Activated CD4-positive, alpha-beta T cell treated with anti-CD3 and anti-CD28 coated beads, Interleukin-2, amount 50 U/mL, for 48 hours (primary cell): ENCODE results near the gene FOXO3.
"Not testable (repeated sequence)": the region's sequence is repeated elsewhere in the genome, so short reads cannot be mapped to it uniquely, and the experiment has no call there.

Source experiments
- DNase-seq, 2 experiments: peaks; one replicate each; pipeline ENCODE4 v3.0.0-alpha.2; 2020

FOXO3 gene

GRCh38 chr6:108633436-108633835, 72.7 kb downstream of the FOXO3 start:
- DNase-seq, result no peak

GRCh38 chr6:108635505-108636226, 74.9 kb downstream of the FOXO3 start:
- DNase-seq, result peak in 1 of 2 experiments; percentile 20

- no peak for DNase-seq
Measured at GRCh38 chr6:108637963-108638362, 77.2 kb downstream of the FOXO3 start.

GRCh38 chr6:108638993-108639392, 78.3 kb downstream of the FOXO3 start:
- DNase-seq, result no peak

- no peak for DNase-seq
Measured at GRCh38 chr6:108640104-108640503, 79.4 kb downstream of the FOXO3 start.

- DNase-seq, result no peak
Measured at GRCh38 chr6:108643184-108643583, 82.5 kb downstream of the FOXO3 start.

- DNase-seq, result no peak
Measured at GRCh38 chr6:108644252-108644651, 83.5 kb downstream of the FOXO3 start.

- DNase-seq, result no peak
Measured at GRCh38 chr6:108648191-108648590, 87.5 kb downstream of the FOXO3 start.

GRCh38 chr6:108650325-108650724, 89.6 kb downstream of the FOXO3 start:
- no peak for DNase-seq

GRCh38 chr6:108650781-108651180, 90.1 kb downstream of the FOXO3 start:
- DNase-seq, result no peak

- DNase-seq, result no peak
Measured at GRCh38 chr6:108651340-108652227, 90.9 kb downstream of the FOXO3 start.

- DNase-seq, result no peak
Measured at GRCh38 chr6:108652375-108652774, 91.7 kb downstream of the FOXO3 start.

- DNase-seq, result no peak
Measured at GRCh38 chr6:108653949-108654348, 93.2 kb downstream of the FOXO3 start.

GRCh38 chr6:108654465-108655106, 93.9 kb downstream of the FOXO3 start:
- no peak for DNase-seq

- no peak for DNase-seq
Measured at GRCh38 chr6:108655806-108656651, 95.3 kb downstream of the FOXO3 start.

- DNase-seq, result no peak
Measured at GRCh38 chr6:108656836-108657235, 96.1 kb downstream of the FOXO3 start.

GRCh38 chr6:108658174-108658573, 97.5 kb downstream of the FOXO3 start:
- no peak for DNase-seq

GRCh38 chr6:108658785-108659184, 98.1 kb downstream of the FOXO3 start:
- DNase-seq, result not testable (repeated sequence)

GRCh38 chr6:108660251-108660650, 99.5 kb downstream of the FOXO3 start:
- no peak for DNase-seq

- no peak for DNase-seq
Measured at GRCh38 chr6:108661430-108661829, 100.7 kb downstream of the FOXO3 start.

GRCh38 chr6:108661982-108662381, 101.3 kb downstream of the FOXO3 start:
- DNase-seq, result no peak

- DNase-seq, result no peak
Measured at GRCh38 chr6:108662702-108663101, 102.0 kb downstream of the FOXO3 start.
